Measurements from ENCODE around the gene PLEKHJ1. TPM values are rescaled to one million over a fixed set of nuclear protein-coding genes. Genes with fewer than 3 reads are reported as not detected.

The PLEKHJ1 gene
- total RNA-seq, 2 experiments from 2014 or later, result 58.3 to 60.4 TPM

DNA sequence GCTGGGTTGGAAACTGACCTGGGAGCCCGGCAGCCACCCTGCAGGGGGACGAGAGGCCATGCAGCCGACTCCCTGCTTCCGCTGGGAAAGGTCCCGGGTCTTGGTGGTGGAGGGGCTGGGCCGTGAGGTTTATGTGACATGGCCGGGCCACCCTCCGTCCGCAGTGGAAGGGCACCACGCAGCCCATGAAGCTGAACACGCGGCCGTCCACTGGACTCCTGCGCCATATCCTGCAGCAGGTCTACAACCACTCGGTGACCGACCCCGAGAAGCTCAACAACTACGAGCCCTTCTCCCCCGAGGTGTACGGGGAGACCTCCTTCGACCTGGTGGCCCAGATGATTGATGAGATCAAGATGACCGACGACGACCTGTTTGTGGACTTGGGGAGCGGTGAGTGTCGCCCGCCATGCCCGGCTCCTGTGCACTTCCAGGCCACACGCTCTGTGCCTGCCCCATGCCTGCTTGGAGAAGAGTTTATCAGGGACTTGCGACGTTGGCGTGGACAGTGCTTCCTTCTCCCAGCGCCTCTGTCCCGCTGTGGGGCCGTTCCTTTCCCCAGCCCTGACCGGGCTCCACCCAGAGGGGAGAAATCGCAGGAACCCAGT lies 45.2 kb downstream of the PLEKHJ1 start:
- Mint-ChIP-seq H3K4me3 (no peak overlapping the region), H3K27me3 (no peaks in the 10 kb centered on the region), H3K4me1 (peaks cover 9% of the 10 kb centered on the region), H3K27ac (no peak overlapping the region), H3K9me3 (no peaks in the 10 kb centered on the region), H3K36me3 (ENCODE audit: low read depth) (peaks cover 35% of the 10 kb centered on the region)
- POLR2A ChIA-PET, result no interaction called here
- no peak for DNase-seq
- CTCF ChIA-PET, result no interaction called here

- no peaks in the 10 kb centered on the region for H3K27me3 Mint-ChIP-seq
- CTCF ChIA-PET, result no interaction called here
- no peak for DNase-seq
- no peak overlapping the region for H3K4me3 Mint-ChIP-seq
- H3K9me3 Mint-ChIP-seq, result no peaks in the 10 kb centered on the region
- POLR2A ChIA-PET, result no interaction called here
- no peak overlapping the region for H3K27ac Mint-ChIP-seq
- peaks cover 10% of the 10 kb centered on the region for H3K4me1 Mint-ChIP-seq
- peaks cover 43% of the 10 kb centered on the region for H3K36me3 Mint-ChIP-seq (ENCODE audit: low read depth)
Measured at GRCh38 chr19:2189880-2190279, 46.2 kb downstream of the PLEKHJ1 start.

DNA sequence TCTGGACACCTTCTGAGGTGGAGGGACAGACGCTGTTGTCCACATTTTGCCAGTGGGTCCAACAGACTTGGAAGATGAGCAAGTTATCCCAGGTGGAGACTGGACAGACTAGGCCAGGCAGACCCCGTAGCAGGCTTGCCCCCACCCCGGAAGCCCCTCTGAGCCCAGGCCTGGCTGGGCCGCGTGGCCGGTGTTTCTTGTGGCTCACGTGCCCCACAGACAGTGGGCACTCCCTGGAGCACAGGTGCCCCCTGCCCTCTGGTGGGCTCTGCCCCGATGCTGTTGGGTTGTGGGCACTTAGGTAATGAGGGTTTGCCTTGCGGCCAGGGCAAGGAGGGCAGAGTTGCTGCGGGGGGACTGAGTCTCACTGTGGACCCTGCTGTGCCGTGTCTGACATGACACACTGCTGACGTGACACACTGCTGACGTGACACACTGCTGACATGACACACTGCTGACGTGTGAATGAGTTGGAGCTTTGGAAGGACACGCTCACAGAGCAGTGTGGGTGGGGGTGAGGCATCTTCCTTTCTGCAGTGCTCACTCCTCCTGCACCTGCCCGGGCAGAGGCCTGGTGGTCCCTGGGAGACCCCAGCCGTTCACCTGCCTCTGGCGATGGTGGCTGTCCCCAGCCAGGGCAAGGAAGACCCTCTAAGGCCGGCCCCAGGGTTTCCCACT lies 47.3 kb downstream of the PLEKHJ1 start:
- DNase-seq, result no peak
- CTCF ChIA-PET, result no interaction called here

DNA sequence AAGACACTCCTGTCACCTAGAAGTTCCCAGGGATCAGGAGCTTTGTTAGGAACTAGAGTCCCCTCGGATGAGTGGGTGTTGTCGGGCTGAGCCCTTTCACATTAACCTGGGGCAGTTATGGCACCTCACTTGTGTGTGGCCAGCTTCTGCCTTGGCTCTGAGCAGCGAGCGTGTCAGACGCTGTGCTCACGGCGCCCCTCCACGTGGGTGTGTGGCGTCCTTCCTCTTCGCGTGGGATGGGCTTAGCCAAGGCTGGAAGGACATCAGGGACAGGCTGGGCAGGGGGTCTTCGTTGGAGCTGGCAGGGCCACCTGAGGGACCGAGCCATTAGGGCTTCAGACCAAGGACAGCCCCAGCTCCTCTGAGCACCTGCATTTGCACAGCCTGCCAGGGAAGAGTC lies 49.0 kb downstream of the PLEKHJ1 start:
- CTCF ChIA-PET, result no interaction called here
- DNase-seq, result no peak
- Mint-ChIP-seq H3K9me3 (no peaks in the 10 kb centered on the region), H3K36me3 (ENCODE audit: low read depth) (peaks cover 44% of the 10 kb centered on the region), H3K4me3 (no peak overlapping the region), H3K27ac (no peak overlapping the region), H3K27me3 (no peaks in the 10 kb centered on the region), H3K4me1 (peaks cover 13% of the 10 kb centered on the region)
- POLR2A ChIA-PET, result no interaction called here

More for the DNA sequence above, 47.3 kb downstream of the PLEKHJ1 start:
- Mint-ChIP-seq H3K36me3 (ENCODE audit: low read depth) (peaks cover 50% of the 10 kb centered on the region), H3K9me3 (no peaks in the 10 kb centered on the region), H3K4me3 (no peak overlapping the region), H3K27ac (peak overlapping the region; percentile 21), H3K4me1 (peaks cover 13% of the 10 kb centered on the region), H3K27me3 (no peaks in the 10 kb centered on the region)
- POLR2A ChIA-PET, result no interaction called here

- peaks cover 10% of the 10 kb centered on the region for H3K4me1 Mint-ChIP-seq
- ChIA-PET CTCF (no interaction called here), POLR2A (no interaction called here)
- no peak overlapping the region for H3K27ac Mint-ChIP-seq
- no peaks in the 10 kb centered on the region for H3K27me3 Mint-ChIP-seq
- no peak overlapping the region for H3K4me3 Mint-ChIP-seq
- no peaks in the 10 kb centered on the region for H3K9me3 Mint-ChIP-seq
- H3K36me3 Mint-ChIP-seq (ENCODE audit: low read depth), result peaks cover 45% of the 10 kb centered on the region
- DNase-seq, result no peak
Measured at GRCh38 chr19:2186071-2186846, 49.9 kb downstream of the PLEKHJ1 start.

- no peaks in the 10 kb centered on the region for H3K27me3 Mint-ChIP-seq
- H3K4me1 Mint-ChIP-seq, result peaks cover 6% of the 10 kb centered on the region
Measured at GRCh38 chr19:2185734-2186070, 50.4 kb downstream of the PLEKHJ1 start.

DNA sequence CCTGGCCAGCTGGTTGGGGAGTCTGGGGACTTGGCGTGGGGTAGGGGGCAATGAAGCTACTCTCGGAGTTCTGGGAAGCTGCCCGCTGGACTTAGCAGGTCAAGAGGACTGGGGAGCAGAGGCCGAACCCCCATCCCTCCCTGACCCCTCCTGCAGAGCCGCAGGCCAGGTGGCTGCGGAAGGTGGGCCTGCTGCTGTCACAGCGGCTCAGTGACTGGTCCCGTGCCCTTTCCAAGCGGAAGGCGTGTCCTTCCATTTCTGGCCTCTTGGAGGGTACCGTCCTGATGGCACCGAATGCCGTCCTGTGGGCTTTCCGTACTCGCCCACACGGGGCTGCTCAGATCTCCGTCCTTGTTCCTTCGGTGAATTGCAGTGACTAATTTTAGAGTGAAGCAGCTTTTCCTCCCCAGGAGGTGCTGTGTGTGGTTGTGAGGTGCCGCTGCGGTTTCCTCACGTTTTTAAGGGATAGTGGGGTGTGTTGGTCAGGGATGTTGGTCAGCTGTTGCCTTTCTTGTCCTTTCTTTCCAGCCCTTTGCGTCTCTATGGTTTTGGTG lies 51.6 kb downstream of the PLEKHJ1 start:
- Mint-ChIP-seq H3K27me3 (no peaks in the 10 kb centered on the region), H3K9me3 (no peaks in the 10 kb centered on the region), H3K4me1 (peaks cover 7% of the 10 kb centered on the region), H3K36me3 (ENCODE audit: low read depth) (peaks cover 42% of the 10 kb centered on the region), H3K4me3 (no peak overlapping the region), H3K27ac (no peak overlapping the region)
- no peak for DNase-seq
- ChIA-PET CTCF (no interaction called here), POLR2A (no interaction called here)

More at GRCh38 chr19:2185734-2186070, 50.4 kb downstream of the PLEKHJ1 start:
- H3K9me3 Mint-ChIP-seq, result no peaks in the 10 kb centered on the region
- CTCF ChIA-PET, result no interaction called here
- no peak for DNase-seq
- H3K27ac Mint-ChIP-seq, result no peak overlapping the region
- POLR2A ChIA-PET, result no interaction called here
- peaks cover 42% of the 10 kb centered on the region for H3K36me3 Mint-ChIP-seq (ENCODE audit: low read depth)
- H3K4me3 Mint-ChIP-seq, result no peak overlapping the region

Other genes starting within 250 kb of the PLEKHJ1 start
- gene BTBD2, start 220.6 kb downstream of the PLEKHJ1 start, total RNA-seq, result 10 to 100 TPM; 55.4 to 57.1 TPM
- gene MKNK2, start 185.1 kb downstream of the PLEKHJ1 start, total RNA-seq, result 100 to 1,000 TPM; 239 to 253 TPM
- gene MOB3A, start 140.0 kb downstream of the PLEKHJ1 start, total RNA-seq, result 100 to 1,000 TPM; 242 to 251 TPM
- 10 to 100 TPM; 10.3 to 10.5 TPM for gene IZUMO4, start 139.4 kb downstream of the PLEKHJ1 start, total RNA-seq
- 100 to 1,000 TPM; 104 to 105 TPM for gene AP3D1, start 84.8 kb downstream of the PLEKHJ1 start, total RNA-seq
- gene DOT1L, start 72.4 kb downstream of the PLEKHJ1 start, total RNA-seq, result 10 to 100 TPM; 55.7 to 57.1 TPM
- 100 to 1,000 TPM; 137 to 145 TPM for gene SF3A2, start 495 bp upstream of the PLEKHJ1 start, total RNA-seq
- gene AMH, start 13.0 kb upstream of the PLEKHJ1 start, total RNA-seq, result 1 to 10 TPM; 4.6 to 7.6 TPM
- 1 to 10 TPM in 1 of 2 experiments, under 1 TPM in 1; 0.73 to 1.3 TPM for gene JSRP1, start 20.1 kb upstream of the PLEKHJ1 start, total RNA-seq
- gene PEAK3, start 45.8 kb upstream of the PLEKHJ1 start, total RNA-seq, result under 1 TPM; 0.70 to 0.88 TPM
- gene LINGO3, start 71.8 kb upstream of the PLEKHJ1 start, total RNA-seq, result under 1 TPM; 0.40 to 0.63 TPM
- gene LSM7, start 92.3 kb upstream of the PLEKHJ1 start, total RNA-seq, result 100 to 1,000 TPM; 110 to 115 TPM
- gene SPPL2B, start 92.4 kb upstream of the PLEKHJ1 start, total RNA-seq, result 10 to 100 TPM; 58.9 to 68.2 TPM
- gene TMPRSS9, start 123.9 kb upstream of the PLEKHJ1 start, total RNA-seq, result not detected
- 10 to 100 TPM; 44.5 to 47.4 TPM for gene TIMM13, start 191.3 kb upstream of the PLEKHJ1 start, total RNA-seq
- gene LMNB2, start 220.6 kb upstream of the PLEKHJ1 start, total RNA-seq, result 10 to 100 TPM; 92.9 to 96.6 TPM
- 10 to 100 TPM; 52.2 to 54.3 TPM for gene GADD45B, start 239.8 kb upstream of the PLEKHJ1 start, total RNA-seq

Data from activated CD4-positive, alpha-beta memory T cell treated with anti-CD3 and anti-CD28 coated beads, Interleukin-2, amount 10 ng/mL, durations not matched to agents 7 days and 5 days (primary cell).